HCT116 (cell line): ENCODE measurements around the gene ABL1. TPM values are rescaled to one million over a fixed set of nuclear protein-coding genes. Genes with fewer than 3 reads are reported as not detected.

Experiments used
- ATAC-seq: fragments of 200-7000 bp; cut with Tn5 transposase; 2 replicates; pipeline ENCODE4 v1.9.1; 2020; ENCODE audit warnings: mild to moderate bottlenecking, moderate library complexity
- BruUV-seq: library from RNA; stranded (reverse); fragments of 400-500 nt; replicated peaks from 2 replicates; lab custom pipeline; 2021; lab: Mats Ljungman, UMichigan
- CTCF ChIA-PET: fragments of 300-600 bp; sonication (Branson Sonifier 250); formaldehyde crosslinking; loops from one replicate; lab custom pipeline; 2021; ENCODE audit warnings: antibody characterized with exemption; lab: Charles Lee
- POLR2A ChIA-PET: fragments of 300-600, 350-600 bp; sonication (Branson Sonifier 250); formaldehyde crosslinking; loops from one replicate; lab custom pipeline; 2021; ENCODE audit warnings: antibody characterized with exemption; lab: Charles Lee
- RAD21 ChIA-PET, 2 experiments: fragments of 300-600 bp; sonication (Branson Sonifier 250); formaldehyde crosslinking; loops; one replicate each; lab custom pipeline; 2023; ENCODE audit warnings: low total read pairs in 2 of 2; ENCODE audit not compliant: uncharacterized antibody in 2 of 2, unreplicated experiment in 2 of 2, low non-redundant PET in 1 of 2; lab: Charles Lee
- DNase-seq: peaks from one replicate; pipeline ENCODE4 v3.0.0-alpha.2; 2010; ENCODE audit warnings: low read depth, low spot score
- H2AFZ ChIP-seq: fragments of 200-600 bp; shearing (Covaris generic), sonication (generic); 2 replicates; pipeline ENCODE4 v1.6.1; 2017; ENCODE audit warnings: low read depth, mixed run types, mixed read lengths, antibody characterized with exemption, low read length; ENCODE audit not compliant: poor library complexity, severe bottlenecking
- H3K27ac ChIP-seq: 2 replicates; pipeline ENCODE4 v1.5.1; 2012; ENCODE audit warnings: low read depth, low read length
- H3K27me3 ChIP-seq: fragments of 200-600 bp; sonication (generic); 2 replicates; pipeline ENCODE4 v1.6.1; 2016; ENCODE audit warnings: mixed run types, low read length, mixed read lengths; ENCODE audit not compliant: insufficient read depth
- H3K36me3 ChIP-seq, 2 experiments: fragments of 200-500 bp in 1 of 2; fragments of 200-600 bp in 1 of 2; sonication (Bioruptor generic) in 1 of 2; sonication (generic) in 1 of 2; 2 replicates each; pipeline versions ENCODE4 v1.5.1 to v1.6.1; 2014 to 2016; ENCODE audit warnings: low read length in 2 of 2, inconsistent platforms in 1 of 2, mixed read lengths in 1 of 2, mixed run types in 1 of 2; ENCODE audit not compliant: insufficient read depth in 2 of 2, control insufficient read depth in 1 of 2
- H3K4me1 ChIP-seq, 2 experiments: fragments of 200-600 bp in 1 of 2; sonication (generic) in 1 of 2; 2 replicates each; pipeline versions ENCODE4 v1.5.1 to v1.6.1; 2012 to 2017; ENCODE audit warnings: low read length in 2 of 2, inconsistent platforms in 1 of 2, mild to moderate bottlenecking in 1 of 2, mixed read lengths in 1 of 2, mixed run types in 1 of 2, moderate library complexity in 1 of 2; ENCODE audit not compliant: insufficient read depth in 2 of 2, control insufficient read depth in 1 of 2
- H3K4me2 ChIP-seq: fragments of 200-600 bp; sonication (generic); 2 replicates; pipeline ENCODE4 v1.6.1; 2017; ENCODE audit warnings: mixed run types, low read length, mixed read lengths
- H3K4me3 ChIP-seq, 2 experiments: fragments of 200-600 bp in 1 of 2; sonication (generic) in 1 of 2; replicated peaks in 1 of 2; 2 replicates each; pipeline ENCODE4 v1.5.1; 2011 to 2016; ENCODE audit warnings: low read length in 2 of 2, control low read depth in 1 of 2, low read depth in 1 of 2, mild to moderate bottlenecking in 1 of 2, mixed read lengths in 1 of 2, mixed run types in 1 of 2
- H3K79me2 ChIP-seq: fragments of 200-600 bp; sonication (generic); 2 replicates; pipeline ENCODE4 v1.6.1; 2017; ENCODE audit warnings: mild to moderate bottlenecking, mixed run types, low read length, moderate library complexity, mixed read lengths; ENCODE audit not compliant: insufficient read depth
- H3K9ac ChIP-seq: fragments of 200-600 bp; sonication (generic); 2 replicates; pipeline ENCODE4 v1.6.1; 2016; ENCODE audit warnings: low read length, mixed read lengths
- H3K9me2 ChIP-seq: fragments of 200-600 bp; sonication (generic), shearing (Covaris generic); 2 replicates; pipeline ENCODE4 v1.6.1; 2017; ENCODE audit warnings: mixed run types, mild to moderate bottlenecking, moderate library complexity; ENCODE audit not compliant: insufficient read depth
- H3K9me3 ChIP-seq, 2 experiments: fragments of 200-500 bp in 1 of 2; fragments of 200-600 bp in 1 of 2; sonication (Bioruptor generic) in 1 of 2; sonication (generic) in 1 of 2; 2 replicates each; pipeline ENCODE4 v1.6.1; 2014 to 2017; ENCODE audit warnings: low read length in 2 of 2, mixed read lengths in 2 of 2, inconsistent platforms in 1 of 2, low read depth in 1 of 2, mild to moderate bottlenecking in 1 of 2, mixed run types in 1 of 2, moderate library complexity in 1 of 2; ENCODE audit not compliant: control insufficient read depth in 1 of 2, insufficient read depth in 1 of 2
- H4K20me1 ChIP-seq: fragments of 200-600 bp; sonication (generic), shearing (Covaris generic); 2 replicates; pipeline ENCODE4 v1.6.1; 2017; ENCODE audit warnings: mixed run types, mild to moderate bottlenecking, moderate library complexity; ENCODE audit not compliant: insufficient read depth
- ELF1 ChIP-seq: IDR thresholded peaks from 2 replicates; pipeline ENCODE4 v1.6.1; 2012; ENCODE audit warnings: low read depth, borderline replicate concordance
- JUND ChIP-seq: IDR thresholded peaks from 2 replicates; pipeline ENCODE4 v1.6.1; 2012
- TCF7L2 ChIP-seq: IDR thresholded peaks from 2 replicates; pipeline ENCODE4 v1.7.0; 2011; ENCODE audit warnings: borderline replicate concordance, inconsistent platforms; ENCODE audit not compliant: insufficient read depth, insufficient read length; ENCODE audit errors: extremely low read depth
- ZBTB33 ChIP-seq: IDR thresholded peaks from 2 replicates; pipeline ENCODE4 v1.6.1; 2011; ENCODE audit warnings: mild to moderate bottlenecking, low read length, moderate library complexity; ENCODE audit not compliant: insufficient replicate concordance; ENCODE audit errors: extremely low read depth
- intact Hi-C: fragments of 100-400 bp; cut with micrococcal nuclease; formaldehyde crosslinking; loops from 2 replicates; pipeline ENCODE4 v1.10.0; 2022
- total RNA-seq: library from RNA; stranded (reverse); gene quantifications from one replicate; pipeline ENCODE4 v1.2.1, GENCODE V29; 2021; ENCODE audit not compliant: unreplicated experiment
- TF ChIP-seq, protein P1 (sequence below): IDR thresholded peaks from 2 replicates; pipeline ENCODE4 v1.6.1; 2012

ABL1 gene
- total RNA-seq, 1 experiment from 2014 or later: 54.7 TPM

GRCh38 chr9:130837643-130838042 lies 2.6 kb downstream of the ABL1 start:
- ATAC-seq: no peak
- H2AFZ ChIP-seq: no peak overlapping the region
- H3K4me3 ChIP-seq: no peak overlapping the region
- TF ChIP-seq JUND (no peak), TCF7L2 (no peak), ZBTB33 (no peak), ELF1 (no peak)
- TF ChIP-seq, protein P1, sequence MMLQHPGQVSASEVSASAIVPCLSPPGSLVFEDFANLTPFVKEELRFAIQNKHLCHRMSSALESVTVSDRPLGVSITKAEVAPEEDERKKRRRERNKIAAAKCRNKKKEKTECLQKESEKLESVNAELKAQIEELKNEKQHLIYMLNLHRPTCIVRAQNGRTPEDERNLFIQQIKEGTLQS: no peak
- TF ChIP-seq, all 23 proteins: peak for 0
- H3K27me3 ChIP-seq: no peaks in the 10 kb centered on the region
- H3K36me3 ChIP-seq: no peaks in the 10 kb centered on the region
- no peaks in the 10 kb centered on the region for H3K9me2 ChIP-seq
- ChIA-PET CTCF (no interaction called here), POLR2A (interaction anchor here (0.6 kb wide), 1 partner anchor 26 kb away, joined by 3 read pairs; no protein-coding TSS in a partner anchor), RAD21 (no interaction called here)
- H3K79me2 ChIP-seq: peaks cover 85% of the 10 kb centered on the region
- no peak overlapping the region for H3K9ac ChIP-seq
- intact Hi-C loops: no loop called here
- DNase-seq: no peak
- no TSS peak for BruUV-seq
- H3K9me3 ChIP-seq: no peaks in the 10 kb centered on the region
- H3K4me2 ChIP-seq: no peak overlapping the region
- no peak overlapping the region for H3K27ac ChIP-seq
- H4K20me1 ChIP-seq: peaks cover 3% of the 10 kb centered on the region; the same call in 1 of the 2 replicates
- H3K4me1 ChIP-seq: peaks cover 24 to 36% of the 10 kb centered on the region in 2 experiments
